HUES48 (cell line): ENCODE measurements around the gene BMP8B.
"Not testable (repeated sequence)": the region's sequence is repeated elsewhere in the genome, so short reads cannot be mapped to it uniquely, and the experiment has no call there.

Source experiments
- H3K27ac ChIP-seq: one replicate; pipeline ENCODE4 v1.7.0; 2013; ENCODE audit warnings: low read depth, low read length, inconsistent platforms
- H3K27me3 ChIP-seq: 2 replicates; pipeline ENCODE4 v1.6.1; 2013; ENCODE audit warnings: mild to moderate bottlenecking, low read length; ENCODE audit not compliant: control insufficient read depth, insufficient read depth
- H3K36me3 ChIP-seq: 2 replicates; pipeline ENCODE4 v1.6.1; 2013; ENCODE audit warnings: low read length; ENCODE audit not compliant: control insufficient read depth, insufficient read depth
- H3K4me1 ChIP-seq: 2 replicates; pipeline ENCODE4 v1.6.1; 2013; ENCODE audit warnings: mild to moderate bottlenecking, low read length; ENCODE audit not compliant: control insufficient read depth, insufficient read depth
- H3K4me3 ChIP-seq: 2 replicates; pipeline ENCODE4 v1.5.1; 2013; ENCODE audit warnings: mild to moderate bottlenecking, low read depth, low read length
- H3K9ac ChIP-seq: 2 replicates; pipeline ENCODE4 v1.6.1; 2013; ENCODE audit warnings: mild to moderate bottlenecking, low read depth, low read length, moderate library complexity
- H3K9me3 ChIP-seq: 2 replicates; pipeline ENCODE4 v1.6.1; 2013; ENCODE audit warnings: low read length; ENCODE audit not compliant: control insufficient read depth, insufficient read depth

Gene BMP8B, protein sequence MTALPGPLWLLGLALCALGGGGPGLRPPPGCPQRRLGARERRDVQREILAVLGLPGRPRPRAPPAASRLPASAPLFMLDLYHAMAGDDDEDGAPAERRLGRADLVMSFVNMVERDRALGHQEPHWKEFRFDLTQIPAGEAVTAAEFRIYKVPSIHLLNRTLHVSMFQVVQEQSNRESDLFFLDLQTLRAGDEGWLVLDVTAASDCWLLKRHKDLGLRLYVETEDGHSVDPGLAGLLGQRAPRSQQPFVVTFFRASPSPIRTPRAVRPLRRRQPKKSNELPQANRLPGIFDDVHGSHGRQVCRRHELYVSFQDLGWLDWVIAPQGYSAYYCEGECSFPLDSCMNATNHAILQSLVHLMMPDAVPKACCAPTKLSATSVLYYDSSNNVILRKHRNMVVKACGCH

DNA sequence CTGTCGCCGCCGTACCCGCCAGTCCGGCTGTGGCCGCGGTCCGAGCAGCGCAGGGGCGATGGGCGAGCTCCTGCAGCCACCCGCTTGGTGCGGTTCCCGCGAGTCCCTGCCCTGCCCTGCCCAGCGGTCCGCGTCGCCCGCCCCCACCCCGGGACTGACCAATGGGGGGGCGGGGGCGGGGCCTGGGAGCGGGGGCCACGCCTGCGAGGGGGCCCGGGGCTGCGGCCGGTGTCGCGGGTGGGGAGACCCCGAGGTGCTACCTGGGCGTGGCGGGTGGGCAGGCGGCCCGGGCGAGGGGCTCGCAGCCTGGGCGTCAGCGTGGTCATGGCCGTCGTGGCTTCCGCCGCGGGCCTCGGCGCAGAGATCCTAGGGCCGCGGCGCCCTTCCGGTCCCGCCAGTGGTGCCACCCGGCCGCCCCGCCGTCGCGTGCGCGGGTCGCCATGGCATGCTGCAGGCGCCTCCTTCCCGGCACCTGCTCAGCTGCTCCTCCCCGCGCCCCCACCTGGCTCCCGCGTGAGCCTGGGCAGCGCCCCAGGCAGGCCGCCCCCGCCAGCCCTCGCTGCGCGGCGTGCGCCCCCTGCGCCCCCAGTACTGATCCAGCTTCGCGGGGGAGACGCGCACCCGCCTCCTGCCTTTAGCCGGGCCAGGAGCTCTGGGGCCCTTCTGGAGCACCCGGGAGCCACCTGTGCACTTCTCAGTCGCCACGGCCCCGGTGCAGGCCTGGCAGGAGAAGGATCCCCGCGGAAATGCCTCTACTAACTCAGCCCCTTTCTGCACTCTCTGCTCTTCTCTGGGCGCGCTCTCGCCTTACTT lies at the start of gene BMP8B:
Gene BMP8B, minus strand, starts transcription at position 108 of the 813 bp plus-strand sequence. CDS start 380 bp downstream, outside the sequence.
- peaks cover 73% of the 10 kb centered on the region for H3K27me3 ChIP-seq
- H3K27ac ChIP-seq, result no peak within 1 kb of the TSS
- H3K9ac ChIP-seq, result no peak within 1 kb of the TSS
- no peaks in the 10 kb centered on the region for H3K9me3 ChIP-seq
- no peaks in the 10 kb centered on the region for H3K36me3 ChIP-seq
- H3K4me3 ChIP-seq, result peak within 1 kb of the TSS; percentile 56
- H3K4me1 ChIP-seq, result no peaks in the 10 kb centered on the region

DNA sequence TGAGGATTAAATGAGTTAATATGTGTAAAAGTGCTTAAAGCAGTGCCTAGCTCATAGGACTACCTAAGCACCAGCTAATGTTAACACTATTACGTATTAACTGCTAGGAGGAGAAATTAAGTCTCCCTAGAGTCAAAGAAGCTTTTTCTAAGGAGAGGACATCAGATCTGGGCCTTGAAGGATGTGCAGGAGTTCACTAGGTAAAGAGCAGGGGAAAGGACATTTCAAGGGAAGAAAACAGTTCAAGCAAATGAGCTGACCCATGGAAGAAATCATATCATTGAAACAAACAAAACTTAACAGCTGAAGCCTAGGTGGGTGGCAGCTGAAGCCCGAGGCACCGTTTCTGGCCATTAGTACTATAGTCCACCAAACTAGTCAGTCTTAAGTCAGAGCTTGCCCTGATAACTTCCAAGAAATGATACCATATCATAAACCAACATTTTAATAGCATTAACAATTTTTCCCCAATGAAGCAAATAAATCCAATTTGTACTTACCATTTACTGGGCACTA lies 48.0 kb upstream of the BMP8B start:
- no peak overlapping the region for H3K27ac ChIP-seq
- H3K36me3 ChIP-seq, result peaks cover 37% of the 10 kb centered on the region
- no peaks in the 10 kb centered on the region for H3K4me1 ChIP-seq
- H3K27me3 ChIP-seq, result no peaks in the 10 kb centered on the region
- H3K9ac ChIP-seq, result no peak overlapping the region
- no peak overlapping the region for H3K4me3 ChIP-seq
- no peaks in the 10 kb centered on the region for H3K9me3 ChIP-seq

DNA sequence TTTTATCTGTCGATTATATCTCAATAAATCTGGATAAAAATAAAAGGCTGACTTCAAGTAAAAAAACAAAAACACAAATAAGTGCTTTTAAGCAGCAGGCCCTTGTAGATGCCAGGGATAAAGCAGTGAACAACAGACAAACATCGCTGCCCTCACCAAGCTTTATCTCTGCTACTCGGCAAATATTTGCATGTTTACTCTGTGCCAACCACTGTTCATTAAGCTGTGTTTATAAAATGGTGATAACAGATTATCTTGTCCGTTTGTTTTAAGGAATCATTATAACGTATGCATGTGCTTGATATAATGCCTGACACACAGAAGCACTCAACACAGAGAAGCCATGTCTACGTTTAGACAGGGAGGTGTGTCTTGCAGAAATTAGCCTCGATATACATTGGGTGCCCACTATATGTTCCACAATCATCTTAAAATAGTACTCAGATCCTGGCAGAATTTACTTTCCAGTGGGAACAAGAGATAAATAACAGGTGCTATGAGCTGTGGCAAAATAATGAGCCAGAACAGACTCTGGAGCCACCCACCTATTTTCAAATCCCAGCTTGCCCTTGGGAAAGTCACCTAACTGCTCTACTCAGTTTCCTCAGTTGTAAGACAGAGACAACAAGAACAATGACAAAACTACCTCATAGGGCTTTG lies 47.4 kb upstream of the BMP8B start:
- H3K4me1 ChIP-seq, result no peaks in the 10 kb centered on the region
- no peak overlapping the region for H3K4me3 ChIP-seq
- H3K36me3 ChIP-seq, result peaks cover 31% of the 10 kb centered on the region
- H3K27me3 ChIP-seq, result no peaks in the 10 kb centered on the region
- no peaks in the 10 kb centered on the region for H3K9me3 ChIP-seq
- H3K9ac ChIP-seq, result no peak overlapping the region
- no peak overlapping the region for H3K27ac ChIP-seq

DNA sequence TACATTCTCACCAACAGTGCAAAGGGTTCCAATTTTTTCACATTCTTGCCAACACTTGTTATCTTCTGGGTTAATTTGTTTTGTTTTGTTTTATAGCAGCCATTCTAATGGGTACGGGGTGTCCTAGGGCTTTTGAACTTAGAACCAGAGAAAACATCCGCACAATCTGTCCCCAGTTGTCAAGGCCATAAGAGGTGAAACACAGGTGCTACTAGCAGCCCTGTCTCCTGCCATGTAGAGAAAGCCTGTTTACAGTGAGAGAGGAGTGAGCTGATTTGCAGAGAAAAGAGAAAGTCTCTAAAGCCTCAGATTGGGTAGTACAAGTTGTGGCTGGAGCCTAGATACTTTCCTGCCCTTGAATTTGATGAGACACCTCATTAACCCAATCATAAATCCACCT lies 46.4 kb upstream of the BMP8B start:
- Histone ChIP-seq H3K4me1 (no peaks in the 10 kb centered on the region), H3K4me3 (no peak overlapping the region), H3K36me3 (peaks cover 21% of the 10 kb centered on the region), H3K27ac (no peak overlapping the region), H3K27me3 (no peaks in the 10 kb centered on the region), H3K9ac (no peak overlapping the region), H3K9me3 (no peaks in the 10 kb centered on the region)

DNA sequence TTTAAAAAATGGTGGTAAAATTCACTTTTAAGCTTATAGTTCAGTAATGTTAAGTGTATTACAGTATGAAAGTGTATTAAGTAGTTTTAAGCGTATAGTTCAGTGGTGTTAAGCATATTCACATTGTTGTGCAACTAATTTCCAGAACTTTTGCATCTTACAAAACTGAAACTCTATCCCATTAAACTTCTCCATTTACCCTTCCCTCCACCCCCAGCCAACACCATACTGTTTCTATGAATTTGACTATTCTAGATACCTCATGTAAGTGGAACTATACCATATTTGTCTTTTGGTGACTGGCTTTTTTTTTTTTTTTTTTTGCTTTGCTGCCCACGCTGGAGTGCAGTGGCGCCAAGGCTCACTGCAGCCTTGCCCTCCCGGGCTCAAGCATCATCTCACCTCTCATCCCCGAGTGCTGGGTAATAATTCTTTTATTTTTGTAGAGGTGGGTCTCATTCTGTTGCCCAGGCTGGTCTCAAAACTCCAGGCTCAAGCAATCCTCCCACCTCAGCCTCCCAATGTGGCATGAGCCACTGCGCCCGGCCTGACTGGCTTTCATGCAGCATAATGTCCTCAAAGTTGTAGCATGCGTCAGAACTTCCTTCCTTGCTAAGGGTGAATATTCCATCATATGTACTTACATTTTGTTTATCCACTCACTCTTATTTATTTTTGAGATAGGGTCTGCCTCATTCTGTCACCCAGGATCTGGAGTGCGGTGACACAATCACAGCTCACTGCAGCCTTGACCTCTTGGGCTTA lies 45.1 kb upstream of the BMP8B start:
- H3K4me1 ChIP-seq, result no peaks in the 10 kb centered on the region
- H3K9ac ChIP-seq, result no peak overlapping the region
- peaks cover 9% of the 10 kb centered on the region for H3K36me3 ChIP-seq
- no peaks in the 10 kb centered on the region for H3K27me3 ChIP-seq
- no peak overlapping the region for H3K4me3 ChIP-seq
- H3K27ac ChIP-seq, result no peak overlapping the region
- H3K9me3 ChIP-seq, result no peaks in the 10 kb centered on the region

DNA sequence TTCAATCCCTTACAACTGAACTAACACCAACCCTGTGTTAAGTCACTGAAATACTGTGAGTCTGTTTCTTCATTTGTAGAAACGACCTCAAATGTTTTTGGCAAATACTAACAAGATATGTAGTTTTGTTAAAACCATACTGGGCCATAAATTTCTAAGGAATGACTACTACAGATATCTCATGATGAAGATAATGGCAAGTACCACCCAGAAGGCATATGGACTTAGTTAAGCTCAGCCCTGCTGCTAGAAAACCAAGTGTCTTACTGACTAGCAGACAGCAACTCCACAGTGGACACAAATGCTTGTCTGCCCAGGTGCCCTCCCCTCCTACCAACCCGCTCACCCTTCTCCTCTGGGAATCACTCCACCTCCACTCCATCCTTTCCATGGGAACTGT lies 44.5 kb upstream of the BMP8B start:
- no peaks in the 10 kb centered on the region for H3K4me1 ChIP-seq
- H3K27me3 ChIP-seq, result no peaks in the 10 kb centered on the region
- no peak overlapping the region for H3K4me3 ChIP-seq
- no peak overlapping the region for H3K27ac ChIP-seq
- H3K36me3 ChIP-seq, result peaks cover 2% of the 10 kb centered on the region
- no peaks in the 10 kb centered on the region for H3K9me3 ChIP-seq
- no peak overlapping the region for H3K9ac ChIP-seq

DNA sequence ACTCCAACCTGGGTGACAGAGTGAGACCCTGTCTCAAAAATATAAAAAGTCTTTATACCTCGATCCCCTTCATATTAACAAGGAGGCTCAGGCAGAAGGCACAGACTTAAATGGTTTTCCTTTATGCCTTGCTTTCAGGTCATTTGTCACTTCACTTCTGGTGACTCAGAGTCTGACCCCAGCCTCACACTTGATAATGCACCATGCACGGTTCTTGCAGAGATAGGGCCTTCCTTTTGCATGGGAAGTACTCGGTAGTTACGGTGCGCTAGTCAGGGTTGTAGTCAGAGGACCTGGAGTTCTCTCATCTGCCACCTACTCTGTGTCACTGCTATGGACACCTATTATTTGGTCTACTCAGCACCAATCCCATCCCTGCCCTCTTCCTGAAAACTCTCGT lies 43.6 kb upstream of the BMP8B start:
- Histone ChIP-seq H3K27me3 (no peaks in the 10 kb centered on the region), H3K9ac (no peak overlapping the region), H3K4me1 (no peaks in the 10 kb centered on the region), H3K4me3 (no peak overlapping the region), H3K9me3 (no peaks in the 10 kb centered on the region), H3K27ac (no peak overlapping the region), H3K36me3 (no peaks in the 10 kb centered on the region)

DNA sequence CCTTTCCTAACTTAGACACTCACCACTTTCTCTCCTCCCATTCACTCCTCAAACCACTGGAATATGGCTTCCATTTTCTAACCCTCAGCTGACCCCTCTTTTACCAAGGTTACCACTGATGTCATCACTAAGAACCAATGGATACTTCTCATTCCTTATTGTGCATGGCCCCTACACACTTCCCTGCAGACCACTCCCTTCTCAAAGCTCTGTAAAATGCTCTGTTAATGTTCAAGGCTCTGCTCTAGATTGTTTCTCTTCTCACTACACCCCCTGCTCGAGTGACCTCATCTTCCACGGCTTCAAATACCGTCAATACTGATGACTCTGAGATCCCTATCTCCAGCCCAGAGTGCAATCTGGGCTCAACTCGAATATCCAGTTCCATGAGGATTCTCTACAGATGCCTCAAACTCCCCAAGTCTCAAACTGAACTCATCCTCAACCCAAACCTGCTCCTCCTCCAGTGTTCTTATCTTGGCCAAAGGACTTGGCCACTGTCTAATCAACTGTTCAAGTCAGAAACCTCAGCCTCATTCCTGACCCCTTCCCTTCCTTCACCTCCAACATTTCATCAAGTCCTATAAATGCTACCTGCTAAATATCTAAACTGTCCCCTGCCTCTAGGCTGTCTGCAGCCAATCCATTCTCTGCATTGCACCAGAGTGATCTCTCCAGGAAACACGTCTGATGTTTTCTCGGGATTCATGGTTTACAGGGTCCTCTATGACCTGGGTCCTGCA lies 41.3 kb upstream of the BMP8B start:
- Histone ChIP-seq H3K4me3 (no peak overlapping the region), H3K4me1 (no peaks in the 10 kb centered on the region), H3K36me3 (no peaks in the 10 kb centered on the region), H3K9me3 (no peaks in the 10 kb centered on the region), H3K9ac (no peak overlapping the region), H3K27me3 (no peaks in the 10 kb centered on the region), H3K27ac (no peak overlapping the region)

DNA sequence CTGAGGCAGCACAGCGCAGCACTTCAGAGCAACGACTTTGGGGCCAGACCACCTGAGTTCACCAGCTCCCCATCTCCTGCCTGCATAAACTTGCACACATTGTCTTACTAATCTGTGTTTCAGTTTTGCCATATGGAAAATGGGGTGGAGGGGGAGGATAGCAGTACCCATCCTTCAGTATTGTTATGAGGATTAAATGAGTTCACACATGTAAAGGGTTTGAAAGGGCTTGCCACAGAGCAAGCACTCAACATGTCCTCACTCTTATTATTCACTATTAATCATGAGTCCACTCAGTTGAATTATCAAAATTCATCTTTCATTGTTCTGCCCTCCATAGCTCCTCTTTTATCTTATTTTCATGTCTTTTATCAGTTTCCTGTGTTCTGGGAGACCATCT lies 40.1 kb upstream of the BMP8B start:
- no peak overlapping the region for H3K4me3 ChIP-seq
- no peak overlapping the region for H3K27ac ChIP-seq
- H3K4me1 ChIP-seq, result no peaks in the 10 kb centered on the region
- H3K9ac ChIP-seq, result no peak overlapping the region
- no peaks in the 10 kb centered on the region for H3K9me3 ChIP-seq
- H3K36me3 ChIP-seq, result no peaks in the 10 kb centered on the region
- H3K27me3 ChIP-seq, result no peaks in the 10 kb centered on the region

DNA sequence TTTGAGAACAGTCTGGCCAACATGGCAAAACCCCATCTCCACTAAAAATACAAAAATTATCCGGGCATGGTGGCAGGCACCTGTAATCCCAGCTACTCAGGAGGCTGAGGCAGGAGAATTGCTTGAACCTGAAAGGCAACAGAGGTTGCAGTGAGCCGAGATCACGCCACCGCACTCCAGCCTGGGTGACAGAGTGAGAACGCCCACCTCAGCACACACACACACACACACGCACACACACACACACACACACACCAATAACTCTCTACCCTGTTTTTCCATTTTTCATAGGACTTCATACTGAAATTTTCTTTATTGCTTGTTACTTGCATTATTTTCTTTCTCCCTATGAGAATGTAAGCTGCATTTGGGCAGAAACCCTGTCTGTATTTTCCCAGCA lies 39.6 kb upstream of the BMP8B start:
- not testable (repeated sequence) for H3K4me3 ChIP-seq, H3K36me3 ChIP-seq, H3K9me3 ChIP-seq, H3K27ac ChIP-seq, H3K4me1 ChIP-seq, H3K9ac ChIP-seq, H3K27me3 ChIP-seq
